Measurements from ENCODE around the gene WSCD2.

DNA sequence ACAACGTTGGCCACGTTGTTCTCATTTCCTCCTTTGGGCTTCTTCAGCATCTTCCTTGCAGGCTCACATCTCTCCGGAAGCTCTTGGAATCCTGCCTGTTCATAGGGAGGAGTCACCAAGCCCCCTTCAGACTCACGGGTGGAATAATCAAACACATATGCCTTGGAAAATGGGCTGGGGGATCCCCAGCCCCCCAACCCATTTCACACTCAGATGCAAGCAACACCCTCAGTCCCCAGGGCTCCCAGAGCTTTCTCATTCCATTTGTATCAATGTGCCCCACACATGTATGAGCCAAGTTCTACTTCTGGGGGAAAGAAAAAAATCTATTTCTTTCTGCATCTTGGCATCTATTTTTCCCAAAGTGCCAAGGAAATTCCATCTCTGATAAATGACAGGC lies 33.1 kb downstream of the WSCD2 start:
- TF ChIP-seq, protein P1, sequence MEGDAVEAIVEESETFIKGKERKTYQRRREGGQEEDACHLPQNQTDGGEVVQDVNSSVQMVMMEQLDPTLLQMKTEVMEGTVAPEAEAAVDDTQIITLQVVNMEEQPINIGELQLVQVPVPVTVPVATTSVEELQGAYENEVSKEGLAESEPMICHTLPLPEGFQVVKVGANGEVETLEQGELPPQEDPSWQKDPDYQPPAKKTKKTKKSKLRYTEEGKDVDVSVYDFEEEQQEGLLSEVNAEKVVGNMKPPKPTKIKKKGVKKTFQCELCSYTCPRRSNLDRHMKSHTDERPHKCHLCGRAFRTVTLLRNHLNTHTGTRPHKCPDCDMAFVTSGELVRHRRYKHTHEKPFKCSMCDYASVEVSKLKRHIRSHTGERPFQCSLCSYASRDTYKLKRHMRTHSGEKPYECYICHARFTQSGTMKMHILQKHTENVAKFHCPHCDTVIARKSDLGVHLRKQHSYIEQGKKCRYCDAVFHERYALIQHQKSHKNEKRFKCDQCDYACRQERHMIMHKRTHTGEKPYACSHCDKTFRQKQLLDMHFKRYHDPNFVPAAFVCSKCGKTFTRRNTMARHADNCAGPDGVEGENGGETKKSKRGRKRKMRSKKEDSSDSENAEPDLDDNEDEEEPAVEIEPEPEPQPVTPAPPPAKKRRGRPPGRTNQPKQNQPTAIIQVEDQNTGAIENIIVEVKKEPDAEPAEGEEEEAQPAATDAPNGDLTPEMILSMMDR (conservative IDR thresholded peaks at IDR 0.05; ENCODE audit: low read length), result no peak
- no peak for TF ChIP-seq EZH2phosphoT487 (IDR thresholded peaks at IDR 0.05; ENCODE audit: borderline replicate concordance)

All from Loucy (cell line).